ENCODE data around the gene ATRN. TPM values are rescaled to one million over a fixed set of nuclear protein-coding genes. Genes with fewer than 3 reads are reported as not detected.

ATRN gene
- total and polyA plus RNA-seq, 2 experiments from 2014 or later, result 2.2 to 18.3 TPM

GRCh38 chr20:3456648-3457047 lies 14.2 kb upstream of the ATRN start (continued):
- TF ChIP-seq CTCF (conservative IDR thresholded peaks at IDR 0.05; ENCODE audit: low read depth in 2 of 2) (no peak), ZNF114 (CRISPR knock-in tag; IDR thresholded peaks at IDR 0.05) (no peak)

DNA sequence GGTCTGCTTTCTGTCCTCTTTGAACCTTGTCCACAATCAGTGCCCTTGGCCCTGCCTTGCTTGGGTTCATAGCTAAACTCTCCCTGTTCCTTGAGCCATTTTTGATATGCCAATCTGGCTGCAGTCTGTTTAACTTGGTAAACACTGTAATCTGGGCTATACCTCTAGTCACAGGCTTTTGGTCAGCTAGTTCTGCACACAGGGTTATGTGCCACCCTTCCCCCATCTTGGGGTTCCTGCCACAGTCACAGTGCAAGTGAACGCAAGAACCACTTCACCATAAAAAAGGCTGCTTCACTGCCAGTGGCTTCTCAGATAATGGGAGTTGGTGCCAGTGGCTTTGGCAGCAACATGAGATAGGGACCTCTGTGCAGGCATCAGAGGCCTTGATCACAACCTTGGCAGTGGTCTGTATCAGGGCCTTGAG lies 10.9 kb upstream of the ATRN start:
- Histone ChIP-seq H3K27me3 (ENCODE audit: insufficient read depth) (no peaks in the 10 kb centered on the region), H3F3A (replicated peaks; ENCODE audit: low read depth) (no peaks in the 10 kb centered on the region), H3K27ac (ENCODE audit: low read depth) (no peak overlapping the region), H3K79me2 (replicated peaks; ENCODE audit: insufficient read depth) (no peaks in the 10 kb centered on the region), H3K4me2 (no peak overlapping the region), H4K20me1 (replicated peaks; ENCODE audit: insufficient read depth) (no peaks in the 10 kb centered on the region; the same call in 1 of the 2 replicates), H3K9me2 (ENCODE audit: insufficient read depth) (no peaks in the 10 kb centered on the region), H3K4me1 (ENCODE audit: insufficient read depth) (no peaks in the 10 kb centered on the region), H2AFZ (no peak overlapping the region), H3K36me3 (ENCODE audit: insufficient read depth) (no peaks in the 10 kb centered on the region), H3K4me3 (no peak overlapping the region)
- Mint-ChIP-seq H3K27ac (no peak overlapping the region), H3K36me3 (ENCODE audit: low read depth) (no peaks in the 10 kb centered on the region), H3K4me1 (peaks cover 6% of the 10 kb centered on the region), H3K4me3 (no peak overlapping the region), H3K27me3 (ENCODE audit: insufficient read depth, low read depth, poor library complexity) (peaks cover 2% of the 10 kb centered on the region), H3K9me3 (no peaks in the 10 kb centered on the region)
- no peak for TF ChIP-seq ZNF331 (CRISPR knock-in tag; IDR thresholded peaks at IDR 0.05; ENCODE audit: low read depth)
- no peak for TF ChIP-seq JUNB (IDR thresholded peaks at IDR 0.05; ENCODE audit: unreplicated experiment)
- TF ChIP-seq CREB1 (CRISPR knock-in tag; IDR thresholded peaks at IDR 0.05; ENCODE audit: low read depth), result no peak
- TF ChIP-seq, protein P1, sequence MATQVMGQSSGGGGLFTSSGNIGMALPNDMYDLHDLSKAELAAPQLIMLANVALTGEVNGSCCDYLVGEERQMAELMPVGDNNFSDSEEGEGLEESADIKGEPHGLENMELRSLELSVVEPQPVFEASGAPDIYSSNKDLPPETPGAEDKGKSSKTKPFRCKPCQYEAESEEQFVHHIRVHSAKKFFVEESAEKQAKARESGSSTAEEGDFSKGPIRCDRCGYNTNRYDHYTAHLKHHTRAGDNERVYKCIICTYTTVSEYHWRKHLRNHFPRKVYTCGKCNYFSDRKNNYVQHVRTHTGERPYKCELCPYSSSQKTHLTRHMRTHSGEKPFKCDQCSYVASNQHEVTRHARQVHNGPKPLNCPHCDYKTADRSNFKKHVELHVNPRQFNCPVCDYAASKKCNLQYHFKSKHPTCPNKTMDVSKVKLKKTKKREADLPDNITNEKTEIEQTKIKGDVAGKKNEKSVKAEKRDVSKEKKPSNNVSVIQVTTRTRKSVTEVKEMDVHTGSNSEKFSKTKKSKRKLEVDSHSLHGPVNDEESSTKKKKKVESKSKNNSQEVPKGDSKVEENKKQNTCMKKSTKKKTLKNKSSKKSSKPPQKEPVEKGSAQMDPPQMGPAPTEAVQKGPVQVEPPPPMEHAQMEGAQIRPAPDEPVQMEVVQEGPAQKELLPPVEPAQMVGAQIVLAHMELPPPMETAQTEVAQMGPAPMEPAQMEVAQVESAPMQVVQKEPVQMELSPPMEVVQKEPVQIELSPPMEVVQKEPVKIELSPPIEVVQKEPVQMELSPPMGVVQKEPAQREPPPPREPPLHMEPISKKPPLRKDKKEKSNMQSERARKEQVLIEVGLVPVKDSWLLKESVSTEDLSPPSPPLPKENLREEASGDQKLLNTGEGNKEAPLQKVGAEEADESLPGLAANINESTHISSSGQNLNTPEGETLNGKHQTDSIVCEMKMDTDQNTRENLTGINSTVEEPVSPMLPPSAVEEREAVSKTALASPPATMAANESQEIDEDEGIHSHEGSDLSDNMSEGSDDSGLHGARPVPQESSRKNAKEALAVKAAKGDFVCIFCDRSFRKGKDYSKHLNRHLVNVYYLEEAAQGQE (IDR thresholded peaks at IDR 0.05; ENCODE audit: unreplicated experiment), result no peak
- no peak for TF ChIP-seq ZNF114 (CRISPR knock-in tag; IDR thresholded peaks at IDR 0.05)
- no peak for TF ChIP-seq EZH2 (IDR thresholded peaks at IDR 0.05; ENCODE audit: low read depth, unreplicated experiment)
- no peak for TF ChIP-seq NANOG (IDR thresholded peaks at IDR 0.05; ENCODE audit: borderline replicate concordance)
- TF ChIP-seq, protein P2, sequence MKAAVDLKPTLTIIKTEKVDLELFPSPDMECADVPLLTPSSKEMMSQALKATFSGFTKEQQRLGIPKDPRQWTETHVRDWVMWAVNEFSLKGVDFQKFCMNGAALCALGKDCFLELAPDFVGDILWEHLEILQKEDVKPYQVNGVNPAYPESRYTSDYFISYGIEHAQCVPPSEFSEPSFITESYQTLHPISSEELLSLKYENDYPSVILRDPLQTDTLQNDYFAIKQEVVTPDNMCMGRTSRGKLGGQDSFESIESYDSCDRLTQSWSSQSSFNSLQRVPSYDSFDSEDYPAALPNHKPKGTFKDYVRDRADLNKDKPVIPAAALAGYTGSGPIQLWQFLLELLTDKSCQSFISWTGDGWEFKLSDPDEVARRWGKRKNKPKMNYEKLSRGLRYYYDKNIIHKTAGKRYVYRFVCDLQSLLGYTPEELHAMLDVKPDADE (IDR thresholded peaks at IDR 0.05), result no peak
- TF ChIP-seq POLR2AphosphoS5 (IDR thresholded peaks at IDR 0.05; ENCODE audit: low read depth), result no peak
- no peak for TF ChIP-seq EZH2phosphoT487 (IDR thresholded peaks at IDR 0.05; ENCODE audit: unreplicated experiment)
- TF ChIP-seq, protein P3, sequence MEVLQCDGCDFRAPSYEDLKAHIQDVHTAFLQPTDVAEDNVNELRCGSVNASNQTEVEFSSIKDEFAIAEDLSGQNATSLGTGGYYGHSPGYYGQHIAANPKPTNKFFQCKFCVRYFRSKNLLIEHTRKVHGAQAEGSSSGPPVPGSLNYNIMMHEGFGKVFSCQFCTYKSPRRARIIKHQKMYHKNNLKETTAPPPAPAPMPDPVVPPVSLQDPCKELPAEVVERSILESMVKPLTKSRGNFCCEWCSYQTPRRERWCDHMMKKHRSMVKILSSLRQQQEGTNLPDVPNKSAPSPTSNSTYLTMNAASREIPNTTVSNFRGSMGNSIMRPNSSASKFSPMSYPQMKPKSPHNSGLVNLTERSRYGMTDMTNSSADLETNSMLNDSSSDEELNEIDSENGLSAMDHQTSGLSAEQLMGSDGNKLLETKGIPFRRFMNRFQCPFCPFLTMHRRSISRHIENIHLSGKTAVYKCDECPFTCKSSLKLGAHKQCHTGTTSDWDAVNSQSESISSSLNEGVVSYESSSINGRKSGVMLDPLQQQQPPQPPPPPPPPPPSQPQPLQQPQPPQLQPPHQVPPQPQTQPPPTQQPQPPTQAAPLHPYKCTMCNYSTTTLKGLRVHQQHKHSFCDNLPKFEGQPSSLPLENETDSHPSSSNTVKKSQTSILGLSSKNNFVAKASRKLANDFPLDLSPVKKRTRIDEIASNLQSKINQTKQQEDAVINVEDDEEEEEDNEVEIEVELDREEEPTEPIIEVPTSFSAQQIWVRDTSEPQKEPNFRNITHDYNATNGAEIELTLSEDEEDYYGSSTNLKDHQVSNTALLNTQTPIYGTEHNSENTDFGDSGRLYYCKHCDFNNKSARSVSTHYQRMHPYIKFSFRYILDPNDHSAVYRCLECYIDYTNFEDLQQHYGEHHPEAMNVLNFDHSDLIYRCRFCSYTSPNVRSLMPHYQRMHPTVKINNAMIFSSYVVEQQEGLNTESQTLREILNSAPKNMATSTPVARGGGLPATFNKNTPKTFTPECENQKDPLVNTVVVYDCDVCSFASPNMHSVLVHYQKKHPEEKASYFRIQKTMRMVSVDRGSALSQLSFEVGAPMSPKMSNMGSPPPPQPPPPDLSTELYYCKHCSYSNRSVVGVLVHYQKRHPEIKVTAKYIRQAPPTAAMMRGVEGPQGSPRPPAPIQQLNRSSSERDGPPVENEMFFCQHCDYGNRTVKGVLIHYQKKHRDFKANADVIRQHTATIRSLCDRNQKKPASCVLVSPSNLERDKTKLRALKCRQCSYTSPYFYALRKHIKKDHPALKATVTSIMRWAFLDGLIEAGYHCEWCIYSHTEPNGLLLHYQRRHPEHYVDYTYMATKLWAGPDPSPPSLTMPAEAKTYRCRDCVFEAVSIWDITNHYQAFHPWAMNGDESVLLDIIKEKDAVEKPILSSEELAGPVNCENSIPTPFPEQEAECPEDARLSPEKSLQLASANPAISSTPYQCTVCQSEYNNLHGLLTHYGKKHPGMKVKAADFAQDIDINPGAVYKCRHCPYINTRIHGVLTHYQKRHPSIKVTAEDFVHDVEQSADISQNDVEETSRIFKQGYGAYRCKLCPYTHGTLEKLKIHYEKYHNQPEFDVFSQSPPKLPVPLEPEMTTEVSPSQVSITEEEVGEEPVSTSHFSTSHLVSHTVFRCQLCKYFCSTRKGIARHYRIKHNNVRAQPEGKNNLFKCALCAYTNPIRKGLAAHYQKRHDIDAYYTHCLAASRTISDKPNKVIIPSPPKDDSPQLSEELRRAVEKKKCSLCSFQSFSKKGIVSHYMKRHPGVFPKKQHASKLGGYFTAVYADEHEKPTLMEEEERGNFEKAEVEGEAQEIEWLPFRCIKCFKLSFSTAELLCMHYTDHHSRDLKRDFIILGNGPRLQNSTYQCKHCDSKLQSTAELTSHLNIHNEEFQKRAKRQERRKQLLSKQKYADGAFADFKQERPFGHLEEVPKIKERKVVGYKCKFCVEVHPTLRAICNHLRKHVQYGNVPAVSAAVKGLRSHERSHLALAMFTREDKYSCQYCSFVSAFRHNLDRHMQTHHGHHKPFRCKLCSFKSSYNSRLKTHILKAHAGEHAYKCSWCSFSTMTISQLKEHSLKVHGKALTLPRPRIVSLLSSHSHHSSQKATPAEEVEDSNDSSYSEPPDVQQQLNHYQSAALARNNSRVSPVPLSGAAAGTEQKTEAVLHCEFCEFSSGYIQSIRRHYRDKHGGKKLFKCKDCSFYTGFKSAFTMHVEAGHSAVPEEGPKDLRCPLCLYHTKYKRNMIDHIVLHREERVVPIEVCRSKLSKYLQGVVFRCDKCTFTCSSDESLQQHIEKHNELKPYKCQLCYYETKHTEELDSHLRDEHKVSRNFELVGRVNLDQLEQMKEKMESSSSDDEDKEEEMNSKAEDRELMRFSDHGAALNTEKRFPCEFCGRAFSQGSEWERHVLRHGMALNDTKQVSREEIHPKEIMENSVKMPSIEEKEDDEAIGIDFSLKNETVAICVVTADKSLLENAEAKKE (CRISPR knock-in tag; IDR thresholded peaks at IDR 0.05), result no peak
- ATAC-seq, result no peak
- DNase-seq (ENCODE audit: low spot score), result no peak
